ENCODE data around the gene ZNF276.

- TF ChIP-seq CTCF (IDR thresholded peaks at IDR 0.05): no peak
- TF ChIP-seq EZH2 (IDR thresholded peaks at IDR 0.05; ENCODE audit: borderline replicate concordance, insufficient read depth, low read depth, low read length, poor library complexity, severe bottlenecking): no peak
Observed at GRCh38 chr16:89693931-89694783, 27.2 kb upstream of the ZNF276 start.

Measured in B cell (primary cell).